HG03520 (cell line): ENCODE results near the gene PDK3.
A peak's percentile ranks its signal among the peaks of the same experiment; 100 is the strongest.

ENCODE experiments used
- ATAC-seq: cut with Tn5 transposase; IDR thresholded peaks from one replicate; pipeline ENCODE4 v1.9.1; 2021; ENCODE audit warnings: mild to moderate bottlenecking, moderate library complexity; ENCODE audit not compliant: unreplicated experiment

Gene PDK3

GRCh38 chrX:24480400-24480865, 15.3 kb downstream of the PDK3 start:
- ATAC-seq, result peak; percentile 31

GRCh38 chrX:24482823-24483415, 17.8 kb downstream of the PDK3 start:
- no peak for ATAC-seq

GRCh38 chrX:24483596-24483995, 18.5 kb downstream of the PDK3 start:
- ATAC-seq, result no peak

- ATAC-seq, result no peak
Observed at GRCh38 chrX:24485323-24485722, 20.2 kb downstream of the PDK3 start.

GRCh38 chrX:24485976-24486680, 21.0 kb downstream of the PDK3 start:
- no peak for ATAC-seq

- no peak for ATAC-seq
Observed at GRCh38 chrX:24487571-24487970, 22.5 kb downstream of the PDK3 start.

- ATAC-seq, result no peak
Observed at GRCh38 chrX:24491741-24492140, 26.7 kb downstream of the PDK3 start.

- no peak for ATAC-seq
Observed at GRCh38 chrX:24493740-24494581, 28.9 kb downstream of the PDK3 start.

- ATAC-seq, result no peak
Observed at GRCh38 chrX:24494647-24495075, 29.6 kb downstream of the PDK3 start.

GRCh38 chrX:24495700-24496099, 30.6 kb downstream of the PDK3 start:
- ATAC-seq, result no peak

- no peak for ATAC-seq
Observed at GRCh38 chrX:24498181-24498580, 33.1 kb downstream of the PDK3 start.

- ATAC-seq, result peak; percentile 76
Observed at GRCh38 chrX:24498975-24499374, 33.9 kb downstream of the PDK3 start.

- no peak for ATAC-seq
Observed at GRCh38 chrX:24506082-24506481, 41.0 kb downstream of the PDK3 start.

GRCh38 chrX:24508375-24508774, 43.3 kb downstream of the PDK3 start:
- no peak for ATAC-seq

GRCh38 chrX:24513416-24513815, 48.3 kb downstream of the PDK3 start:
- peak; percentile 97 for ATAC-seq

GRCh38 chrX:24515447-24515846, 50.4 kb downstream of the PDK3 start:
- ATAC-seq, result no peak

- ATAC-seq, result no peak
Observed at GRCh38 chrX:24520472-24520871, 55.4 kb downstream of the PDK3 start.

- ATAC-seq, result no peak
Observed at GRCh38 chrX:24525455-24525854, 60.4 kb downstream of the PDK3 start.

- ATAC-seq, result no peak
Observed at GRCh38 chrX:24526616-24527015, 61.5 kb downstream of the PDK3 start.

- ATAC-seq, result no peak
Observed at GRCh38 chrX:24528605-24529004, 63.5 kb downstream of the PDK3 start.

- no peak for ATAC-seq
Observed at GRCh38 chrX:24536551-24536950, 71.5 kb downstream of the PDK3 start.

GRCh38 chrX:24542756-24543155, 77.7 kb downstream of the PDK3 start:
- ATAC-seq, result no peak
